Liver (tissue), 10 donors: Measurements from ENCODE around the gene BFAR. TPM values are rescaled to one million over a fixed set of nuclear protein-coding genes. Genes with fewer than 3 reads are reported as not detected.
"Not testable (repeated sequence)": the region's sequence is repeated elsewhere in the genome, so short reads cannot be mapped to it uniquely, and the experiment has no call there.

Source experiments
- DNase-seq: peaks from one replicate; pipeline ENCODE4 v3.0.0-alpha.2; 2017; ENCODE audit warnings: low spot score
- H3K27ac ChIP-seq, 2 donors: one replicate each; pipeline ENCODE4 v1.7.0; 2013; ENCODE audit warnings: inconsistent platforms in 2 of 2, low read length in 2 of 2, control low read depth in 1 of 2, low read depth in 1 of 2, mild to moderate bottlenecking in 1 of 2
- H3K27me3 ChIP-seq, 4 donors: one replicate each; pipeline versions ENCODE4 v1.6.1 to v1.7.0; 2013; ENCODE audit warnings: low read length in 3 of 4, inconsistent platforms in 1 of 4, mild to moderate bottlenecking in 1 of 4, moderate library complexity in 1 of 4; ENCODE audit not compliant: control insufficient read depth in 4 of 4, insufficient read depth in 4 of 4
- H3K36me3 ChIP-seq, 4 donors: one replicate each; pipeline versions ENCODE4 v1.6.1 to v1.7.0; 2013; ENCODE audit warnings: low read length in 3 of 4, mild to moderate bottlenecking in 3 of 4, low read depth in 1 of 4, moderate library complexity in 1 of 4; ENCODE audit not compliant: control insufficient read depth in 4 of 4, insufficient read depth in 3 of 4
- H3K4me1 ChIP-seq, 4 donors: one replicate each; pipeline versions ENCODE4 v1.6.1 to v1.7.0; 2013; ENCODE audit warnings: low read length in 3 of 4, mild to moderate bottlenecking in 3 of 4, moderate library complexity in 1 of 4; ENCODE audit not compliant: control insufficient read depth in 4 of 4, insufficient read depth in 4 of 4
- H3K4me3 ChIP-seq, 3 donors: one replicate each; pipeline versions ENCODE4 v1.6.1 to v1.7.0; 2013; ENCODE audit warnings: low read length in 3 of 3, control low read depth in 1 of 3, low read depth in 1 of 3, mild to moderate bottlenecking in 1 of 3
- H3K9ac ChIP-seq, 2 donors: one replicate each; pipeline ENCODE4 v1.7.0; 2013; ENCODE audit warnings: low read length in 2 of 2, mild to moderate bottlenecking in 2 of 2, moderate library complexity in 2 of 2, control low read depth in 1 of 2, low read depth in 1 of 2
- H3K9me3 ChIP-seq, 4 donors: one replicate each; pipeline versions ENCODE4 v1.6.1 to v1.7.0; 2013; ENCODE audit warnings: low read length in 3 of 4; ENCODE audit not compliant: control insufficient read depth in 4 of 4
- WGBS: extraction: QIAGEN DNeasy Blood & Tissue Kit; methylation state at CpG from one replicate; pipeline ENCODE4 v1.1.7; 2013; 5-methylcytosine and 5-hydroxymethylcytosine counted together
- polyA plus RNA-seq, 2 donors: library from polyadenylated mRNA; stranded (reverse) in 1 of 2; unstranded in 1 of 2; fragments of 200-250 nt in 1 of 2; fragments of >200 nt in 1 of 2; fragmentation: Nextera tagmentation in 1 of 2; extraction: Ambion mirVana in 1 of 2; gene quantifications; one replicate each; pipeline versions ENCODE4 v1.2.1 to v1.2.3, GENCODE V29; 2013 to 2015
- small RNA-seq: library from RNA; depleted of rRNA; stranded (forward); fragments of <200 nt; gene quantifications from one replicate; pipeline ENCODE3, GENCODE V24; 2014
- total RNA-seq, 2 donors: library from RNA; depleted of rRNA; stranded (reverse); fragments of >200 nt; gene quantifications; one replicate each; pipeline ENCODE4 v1.2.3, GENCODE V29; 2014
- donor health status: healthy.
- donor health status: healthy.
- donor health status: healthy.
- donor health status: healthy.
- donor health status: healthy.

The BFAR gene
- total and polyA plus RNA-seq, 4 donors, result 13.3 to 24.7 (median 20.3) TPM

DNA sequence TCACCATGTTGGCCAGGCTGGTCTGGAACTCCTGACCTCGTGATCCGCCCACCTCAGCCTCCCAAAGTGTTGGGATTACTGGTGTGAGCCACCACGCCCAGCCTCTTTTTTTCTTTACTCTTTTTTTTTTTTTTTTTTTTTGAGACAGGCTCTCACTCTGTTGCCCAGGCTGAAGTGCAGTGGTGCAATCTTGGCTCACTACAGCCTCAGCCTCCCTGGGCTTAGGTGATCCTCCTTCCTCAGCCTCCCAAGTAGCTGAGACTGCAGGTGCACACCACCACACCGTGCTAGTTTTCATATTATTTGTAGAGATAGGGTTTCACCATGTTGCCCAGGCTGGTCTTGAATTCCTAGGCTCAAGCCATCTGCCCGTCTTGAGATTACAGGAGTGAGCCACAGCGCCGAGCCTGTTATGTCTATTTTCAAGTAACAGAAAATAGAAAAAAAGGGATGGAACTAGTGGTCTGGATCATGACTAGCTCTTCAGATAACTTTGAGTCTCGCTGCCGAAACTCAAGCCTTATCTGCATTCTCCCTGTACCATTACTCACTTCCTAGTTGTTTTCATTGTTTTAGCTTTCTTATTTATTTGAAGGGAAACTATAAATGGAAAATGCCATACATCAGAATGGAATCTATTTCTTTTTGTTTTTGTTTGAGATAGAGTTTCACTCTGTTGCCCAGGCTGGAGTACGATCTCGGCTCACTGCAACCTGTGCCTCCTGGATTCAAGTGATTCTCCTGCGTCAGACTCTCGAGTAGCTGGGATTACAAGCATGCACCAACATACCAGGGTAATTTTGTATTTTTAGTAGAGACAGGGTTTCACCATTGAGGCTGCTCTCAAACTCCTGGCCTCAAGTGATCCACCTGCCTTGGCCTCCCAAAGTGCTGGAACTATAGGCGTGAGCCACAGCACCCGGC, 53.4 kb downstream of the BFAR start:
- H3K9me3 ChIP-seq, H3K27me3 ChIP-seq, H3K36me3 ChIP-seq, H3K4me1 ChIP-seq, H3K27ac ChIP-seq, H3K9ac ChIP-seq, H3K4me3 ChIP-seq, DNase-seq: not testable (repeated sequence)
- 81% methylated on average over 15 of the region's 15 CpGs for WGBS

DNA sequence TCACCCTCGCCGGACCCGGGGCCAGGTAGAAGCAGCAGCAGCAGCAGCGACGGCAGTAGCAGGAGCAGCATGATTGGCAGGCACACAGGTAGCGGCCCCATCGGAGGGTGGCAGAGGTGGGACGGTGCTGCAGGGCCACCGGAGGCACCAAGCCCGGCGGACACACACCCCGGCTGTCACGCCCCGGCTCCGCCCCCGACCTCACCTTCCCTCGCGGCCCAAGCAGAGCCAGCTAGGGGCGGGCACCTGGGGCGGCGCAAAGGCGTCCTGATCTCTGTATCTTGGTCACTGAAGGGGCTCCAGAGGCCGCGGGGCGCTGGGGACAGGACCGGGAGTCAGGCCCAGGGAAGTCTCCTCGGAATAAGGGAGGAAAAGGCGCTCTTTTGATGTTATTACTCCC, 61.4 kb downstream of the BFAR start, which contains the start of gene PLA2G10:
Gene PLA2G10 (minus strand): TSS at position 180 of the 400 bp plus-strand sequence. CDS start 79 bp downstream, at position 101.
- DNase-seq, H3K36me3 ChIP-seq, H3K4me1 ChIP-seq, H3K27me3 ChIP-seq, H3K9ac ChIP-seq, H3K4me3 ChIP-seq, H3K27ac ChIP-seq, H3K9me3 ChIP-seq: not testable (repeated sequence)
- no CpG with 5 or more reads among the region's 28 CpGs for WGBS

DNA sequence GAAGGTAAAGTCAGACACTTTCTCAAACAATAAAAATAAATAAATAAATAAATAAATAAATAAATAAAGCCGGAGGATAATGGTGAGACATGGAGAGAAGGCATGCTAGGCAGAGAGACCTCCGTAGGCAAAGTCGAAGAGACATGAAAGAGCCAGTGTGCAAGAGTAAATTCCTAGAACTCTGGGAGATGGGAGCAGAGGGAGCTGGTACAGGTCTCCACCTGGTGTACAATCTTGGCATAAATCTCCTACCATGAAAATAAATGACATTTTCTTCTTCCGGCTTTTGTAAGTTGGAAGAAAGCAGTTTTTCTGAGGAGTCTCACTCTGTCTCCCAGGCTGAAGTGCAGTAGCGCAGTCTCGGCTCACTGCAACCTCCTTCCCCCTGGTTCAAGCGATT, 69.1 kb downstream of the BFAR start:
- H3K36me3 ChIP-seq, H3K27ac ChIP-seq, H3K4me1 ChIP-seq, H3K9ac ChIP-seq, DNase-seq, H3K9me3 ChIP-seq, H3K27me3 ChIP-seq, H3K4me3 ChIP-seq: not testable (repeated sequence)
- 53% methylated on average over 2 of the region's 7 CpGs for WGBS

DNA sequence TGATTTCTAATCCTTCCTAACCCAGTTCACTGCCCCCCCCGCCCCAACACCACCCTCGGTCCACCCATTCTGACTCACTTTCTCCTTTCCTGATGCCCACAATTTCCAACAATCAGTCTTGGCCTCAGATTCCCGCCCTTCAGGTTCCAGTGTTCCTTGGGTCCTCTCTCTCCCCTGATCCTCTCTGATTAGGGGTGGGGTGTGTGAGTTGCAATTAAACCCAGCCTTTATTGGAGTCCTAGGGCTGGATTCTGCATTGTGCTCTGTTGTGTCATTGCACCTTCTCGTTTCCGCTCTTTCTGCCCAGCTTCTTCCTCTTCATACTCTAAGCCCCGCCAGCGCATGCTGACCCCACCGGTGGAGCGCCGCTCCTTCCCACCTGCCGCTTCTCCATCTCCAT, 69.9 kb downstream of the BFAR start:
- H3K4me3 ChIP-seq, H3K27me3 ChIP-seq, H3K4me1 ChIP-seq, H3K27ac ChIP-seq, H3K9me3 ChIP-seq, H3K36me3 ChIP-seq, H3K9ac ChIP-seq, DNase-seq: not testable (repeated sequence)
- no CpG with 5 or more reads among the region's 11 CpGs for WGBS

DNA sequence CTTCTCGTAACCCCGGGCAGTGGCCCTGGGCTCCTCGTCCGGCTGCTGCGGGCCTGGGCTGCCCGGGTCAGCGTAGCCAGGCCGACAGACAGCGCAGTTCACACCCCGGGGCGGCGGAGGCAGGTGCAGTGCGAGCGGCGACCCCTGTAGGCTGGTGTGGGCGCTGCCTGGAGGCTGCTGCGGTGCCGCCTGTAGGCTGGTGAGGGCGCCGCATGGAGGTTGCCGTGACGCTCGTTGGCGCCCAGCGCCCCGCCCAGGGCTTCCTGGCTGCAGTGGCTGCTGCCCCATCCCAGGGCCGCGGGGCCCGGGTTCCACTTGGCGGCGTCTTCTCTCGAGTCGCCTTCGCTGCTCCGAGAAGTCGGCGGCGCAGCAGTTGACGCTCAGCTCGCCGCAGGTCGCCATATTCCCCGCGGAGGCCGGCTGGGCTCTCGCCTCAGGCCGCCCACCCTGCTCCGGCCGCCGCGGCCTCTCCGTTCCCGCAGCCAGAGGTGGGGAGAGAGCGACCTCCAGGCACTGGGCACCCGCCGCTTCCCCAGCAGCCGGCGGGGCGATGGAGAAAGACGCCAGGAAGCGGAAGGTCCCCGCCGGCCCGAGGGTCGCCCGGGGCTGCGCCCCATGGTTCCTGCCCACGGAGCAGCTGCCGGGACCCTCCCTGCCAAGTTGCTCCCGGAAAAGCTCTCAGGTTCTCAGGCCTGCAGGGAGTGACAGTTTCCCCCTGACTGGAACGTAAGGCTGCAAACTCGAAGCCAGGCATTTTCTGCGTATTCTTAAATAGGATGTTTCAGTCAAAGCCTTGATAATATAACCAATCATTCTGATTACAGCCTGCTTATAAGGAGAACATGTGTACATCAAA, 70.6 kb downstream of the BFAR start, which contains the start of gene NPIPA3:
Gene NPIPA3 (plus strand): TSS at position 256 of the 856 bp plus-strand sequence. CDS start 5,533 bp downstream, outside the sequence.
- DNase-seq, H3K27ac ChIP-seq, H3K9me3 ChIP-seq, H3K27me3 ChIP-seq, H3K36me3 ChIP-seq, H3K4me1 ChIP-seq, H3K4me3 ChIP-seq, H3K9ac ChIP-seq: not testable (repeated sequence)
- WGBS, result no CpG with 5 or more reads among the region's 73 CpGs

Small RNAs within 50 kb of the gene (small RNA-seq; reads per million reads assigned to genes)
- gene RN7SL274P, result not detected
- not detected for gene RNU7-125P

Other genes starting within 250 kb of the BFAR start
- 10 to 100 TPM in 1 of 2 donors, 1 to 10 TPM in 1; 9.4 to 19.7 TPM for gene PARN, start 2.7 kb upstream of the BFAR start, total RNA-seq
- 1 to 10 TPM; 7.9 to 10.0 TPM for gene PARN, start 2.7 kb upstream of the BFAR start, polyA plus RNA-seq
- gene PLA2G10, start 61.4 kb downstream of the BFAR start, total RNA-seq, result not detected
- gene PLA2G10, start 61.4 kb downstream of the BFAR start, polyA plus RNA-seq, result not detected
- gene NPIPA3, start 70.5 kb downstream of the BFAR start, total RNA-seq, result under 1 TPM; 0.23 to 0.75 TPM
- gene NPIPA3, start 70.5 kb downstream of the BFAR start, polyA plus RNA-seq, result under 1 TPM in 1 of 2 donors, not detected in 1; 0.22 TPM
- gene NPIPA2, start 109.6 kb downstream of the BFAR start, total RNA-seq, result under 1 TPM; 0.23 to 0.75 TPM
- gene NPIPA2, start 109.6 kb downstream of the BFAR start, polyA plus RNA-seq, result under 1 TPM; 0.10 to 0.17 TPM
- 10 to 100 TPM; 29.8 to 46.9 TPM for gene NOMO1, start 200.8 kb downstream of the BFAR start, total RNA-seq
- gene NOMO1, start 200.8 kb downstream of the BFAR start, polyA plus RNA-seq, result 10 to 100 TPM; 19.8 to 33.5 TPM